GM12878 (cell line): ENCODE results near the gene DAO. TPM values are rescaled to one million over a fixed set of nuclear protein-coding genes. Genes with fewer than 3 reads are reported as not detected.

ENCODE experiments used
- ATAC-seq: fragments of 200-7000 bp; cut with Tn5 transposase; 3 replicates; pipeline ENCODE4 v1.9.1; 2020; ENCODE audit warnings: mild to moderate bottlenecking, moderate library complexity
- BruUV-seq: library from RNA; stranded (reverse); fragments of 400-500 nt; replicated peaks from 2 replicates; lab custom pipeline; 2021; lab: Mats Ljungman, UMichigan
- CTCF ChIA-PET: fragments of 300-600 bp; sonication (Branson Sonifier 250); formaldehyde crosslinking; extraction: SDS; loops from one replicate; lab custom pipeline; 2021; ENCODE audit warnings: inconsistent platforms; lab: Yijun Ruan, JAX
- POLR2A ChIA-PET: fragments of 350-600 bp; formaldehyde crosslinking; extraction: SDS; loops from one replicate; lab custom pipeline; 2021; ENCODE audit warnings: inconsistent platforms; lab: Charles Lee
- RAD21 ChIA-PET: fragments of 300-600 bp; sonication (Branson Sonifier 250); formaldehyde crosslinking; loops from one replicate; lab custom pipeline; 2023; ENCODE audit warnings: antibody characterized with exemption; ENCODE audit not compliant: unreplicated experiment; lab: Charles Lee
- SMC1A ChIA-PET: fragments of 300-600 bp; sonication (Branson Sonifier 250); formaldehyde crosslinking; loops from one replicate; lab custom pipeline; 2023; ENCODE audit not compliant: unreplicated experiment, uncharacterized antibody; lab: Charles Lee
- DNase-seq: peaks from one replicate; pipeline ENCODE4 v3.0.0-alpha.2; 2011; ENCODE audit warnings: low read depth, low spot score
- FAIRE-seq: peaks from 3 replicates; lab custom pipeline; 2011; peaks lifted over from hg19 to GRCh38; lab: Jason Lieb, UNC
- H2AFZ ChIP-seq: 2 replicates; pipeline ENCODE4 v1.6.0; 2011; ENCODE audit warnings: low read depth, low read length, control low read depth; ENCODE audit not compliant: control insufficient read depth
- H3K27ac ChIP-seq: 2 replicates; pipeline ENCODE4 v1.5.1; 2011; ENCODE audit warnings: control low read depth; ENCODE audit not compliant: control insufficient read depth, insufficient read depth
- H3K27me3 ChIP-seq, 2 experiments: replicated peaks in 1 of 2; 2 replicates each; pipeline versions ENCODE4 v1.6.0 to v1.6.1; 2011; ENCODE audit warnings: low read length in 1 of 2; ENCODE audit not compliant: control insufficient read depth in 2 of 2, insufficient read depth in 2 of 2
- H3K36me3 ChIP-seq, 2 experiments: 2 replicates each; pipeline ENCODE4 v1.5.1; 2011; ENCODE audit warnings: low read length in 1 of 2; ENCODE audit not compliant: control insufficient read depth in 2 of 2, insufficient read depth in 2 of 2
- H3K4me1 ChIP-seq: 2 replicates; pipeline ENCODE4 v1.6.1; 2011; ENCODE audit warnings: mild to moderate bottlenecking, low read length, moderate library complexity, mixed read lengths; ENCODE audit not compliant: control insufficient read depth, insufficient read depth
- H3K4me2 ChIP-seq: 2 replicates; pipeline ENCODE4 v1.6.0; 2011; ENCODE audit warnings: control low read depth; ENCODE audit not compliant: control insufficient read depth, insufficient read depth
- H3K4me3 ChIP-seq: fragments of 200-600 bp; sonication (generic); 2 replicates; pipeline ENCODE4 v1.5.1; 2016
- H3K79me2 ChIP-seq: 2 replicates; pipeline ENCODE4 v1.6.0; 2011; ENCODE audit warnings: low read length; ENCODE audit not compliant: control insufficient read depth, insufficient read depth
- H3K9ac ChIP-seq: 2 replicates; pipeline ENCODE4 v1.8.0; 2011; ENCODE audit warnings: low read length, control low read depth, mixed read lengths; ENCODE audit not compliant: control insufficient read depth, insufficient read depth
- H3K9me3 ChIP-seq: replicated peaks from 3 replicates; pipeline ENCODE4 v1.5.1; 2011; ENCODE audit warnings: mild to moderate bottlenecking, low read length; ENCODE audit not compliant: control insufficient read depth, insufficient read depth
- H4K20me1 ChIP-seq: 2 replicates; pipeline ENCODE4 v1.6.0; 2011; ENCODE audit not compliant: control insufficient read depth, insufficient read depth
- CEBPB ChIP-seq, 2 experiments: fragments of 150-350 bp in 1 of 2; IDR thresholded peaks; 2 replicates each; pipeline ENCODE4 v1.6.1; 2012 to 2014; ENCODE audit warnings: low read depth in 2 of 2, low read length in 2 of 2, borderline replicate concordance in 1 of 2, inconsistent platforms in 1 of 2
- E4F1 ChIP-seq: fragments of 450-650 bp; IDR thresholded peaks from 2 replicates; pipeline ENCODE4 v1.6.1; 2018; ENCODE audit warnings: borderline replicate concordance, mild to moderate bottlenecking; ENCODE audit not compliant: partially characterized antibody
- FOS ChIP-seq: IDR thresholded peaks from 3 replicates; pipeline ENCODE4 v1.6.1; 2011; ENCODE audit warnings: borderline replicate concordance; ENCODE audit not compliant: insufficient read length; ENCODE audit errors: extremely low read depth
- IKZF2 ChIP-seq, 2 experiments: fragments of 450-650 bp; IDR thresholded peaks; 2 replicates each; pipeline ENCODE4 v1.6.1; 2017; ENCODE audit warnings: mild to moderate bottlenecking in 2 of 2, moderate library complexity in 2 of 2
- MEF2A ChIP-seq: IDR thresholded peaks from 2 replicates; pipeline ENCODE4 v1.6.1; 2011; ENCODE audit warnings: low read depth, mild to moderate bottlenecking, low read length, moderate library complexity; ENCODE audit not compliant: insufficient read depth
- MEF2B ChIP-seq: fragments of 450-650 bp; IDR thresholded peaks from 2 replicates; pipeline ENCODE4 v1.6.1; 2018; ENCODE audit warnings: mild to moderate bottlenecking, moderate library complexity; ENCODE audit not compliant: partially characterized antibody, poor library complexity, severe bottlenecking
- NFXL1 ChIP-seq: fragments of 450-650 bp; IDR thresholded peaks from 2 replicates; pipeline ENCODE4 v1.6.1; 2017; ENCODE audit warnings: antibody characterized with exemption, mild to moderate bottlenecking, borderline replicate concordance
- PAX8 ChIP-seq: fragments of 450-650 bp; IDR thresholded peaks from 2 replicates; pipeline ENCODE4 v1.6.1; 2017; ENCODE audit warnings: mild to moderate bottlenecking, moderate library complexity
- POLR2AphosphoS5 ChIP-seq: IDR thresholded peaks from 2 replicates; pipeline ENCODE4 v1.6.1; 2011; ENCODE audit warnings: mild to moderate bottlenecking, low read length, inconsistent platforms
- REST ChIP-seq: IDR thresholded peaks from 2 replicates; pipeline ENCODE4 v1.6.1; 2012; ENCODE audit warnings: mild to moderate bottlenecking, low read depth, low read length
- SP1 ChIP-seq: IDR thresholded peaks from one replicate; pipeline ENCODE4 v1.6.1; 2011; ENCODE audit warnings: low read depth, low read length
- SPI1 ChIP-seq: IDR thresholded peaks from 2 replicates; pipeline ENCODE4 v1.6.1; 2011; ENCODE audit warnings: low read depth, mild to moderate bottlenecking, low read length, moderate library complexity, borderline replicate concordance; ENCODE audit not compliant: insufficient read depth
- STAT3 ChIP-seq: IDR thresholded peaks from 2 replicates; pipeline ENCODE4 v1.6.1; 2011; ENCODE audit warnings: low read depth, low read length, improper control_type of control experiment
- TARDBP ChIP-seq: IDR thresholded peaks from 2 replicates; pipeline ENCODE4 v1.6.1; 2016; ENCODE audit warnings: borderline replicate concordance
- WGBS: methylation state at CpG from one replicate; pipeline ENCODE4 v1.1.6; 2016; ENCODE audit warnings: low lambda C conversion rate; ENCODE audit not compliant: insufficient replicate concordance, insufficient coverage; ENCODE audit errors: missing lambda C conversion rate; 5-methylcytosine and 5-hydroxymethylcytosine counted together
- in situ Hi-C: fragments of 300-500 bp; cut with MboI; formaldehyde crosslinking; loops from 9 replicates; pipeline ENCODE4 v1.14.3; 2018; ENCODE audit warnings: mixed read lengths
- intact Hi-C: fragments of 100-400 bp; cut with micrococcal nuclease; formaldehyde crosslinking; loops from one replicate; pipeline ENCODE4 v1.14.2; 2022; ENCODE audit not compliant: unreplicated experiment
- polyA plus RNA-seq, 11 experiments: library from polyadenylated mRNA; depleted of rRNA in 4 of 11; unstranded in 6 of 11; stranded (reverse) in 5 of 11; fragments of >200 nt; fragmentation: Nextera tagmentation in 4 of 11; fragmentation: Illumina TruSeq in 1 of 11; extraction: Ambion mirVana in 4 of 11; extraction: Trizol in 1 of 11; gene quantifications; 1 replicate in 1 of 11; 2 replicates in 10 of 11; pipeline versions ENCODE4 v1.2.1 to v1.2.3, GENCODE V29; 2011 to 2016; ENCODE audit warnings: inconsistent platforms in 2 of 11, missing spikeins in 2 of 11, low read depth in 1 of 11
- total RNA-seq, 4 experiments: library from RNA; depleted of rRNA in 3 of 4; stranded (reverse); fragments of >200 nt in 3 of 4; fragmentation: Illumina TruSeq in 1 of 4; extraction: Trizol in 1 of 4; gene quantifications; 2 replicates each; pipeline versions ENCODE4 v1.2.1 to v1.2.3, GENCODE V29; 2013 to 2021

The DAO gene
- total and polyA plus RNA-seq, 10 of the 15 experiments (the other 5 are each of a cell fraction or from before 2014, with no cell fraction given) = 0.15 TPM; not detected in 9

- TF ChIP-seq REST (no peak), SP1 (no peak), MEF2A (no peak), POLR2AphosphoS5 (no peak), TARDBP (no peak), MEF2B (peak; percentile 62)
Measured at GRCh38 chr12:108860443-108860842, 19.4 kb upstream of the DAO start (continued).

- FAIRE-seq = no peak
- H2AFZ ChIP-seq = no peak overlapping the region
- intact Hi-C loops = no loop called here
- no peaks in the 10 kb centered on the region for H3K36me3 ChIP-seq
- no TSS peak for BruUV-seq
- DNase-seq = no peak
- peaks cover 7% of the 10 kb centered on the region for H3K79me2 ChIP-seq
- POLR2A ChIA-PET = interaction anchor here (0.6 to 5.6 kb wide), 9 partner anchors 9 to 269 kb away, joined by 3 to 30 read pairs (median 6); no protein-coding TSS in a partner anchor
- H3K9ac ChIP-seq = no peak overlapping the region
- RAD21 ChIA-PET = interaction anchor here (0.6 to 4.7 kb wide), 11 partner anchors 12 to 402 kb away, joined by 3 to 18 read pairs (median 4); no protein-coding TSS in a partner anchor
- H3K27me3 ChIP-seq = no peaks in the 10 kb centered on the region
- no peaks in the 10 kb centered on the region for H4K20me1 ChIP-seq
- peaks cover 31% of the 10 kb centered on the region for H3K4me1 ChIP-seq
- H3K4me3 ChIP-seq = no peak overlapping the region
- CTCF ChIA-PET = interaction anchor here (0.7 to 1.6 kb wide), 9 partner anchors 10 to 229 kb away, joined by 3 to 6 read pairs (median 3); no protein-coding TSS in a partner anchor
- SMC1A ChIA-PET = interaction anchor here (0.6 to 2.5 kb wide), 14 partner anchors 9 to 543 kb away, joined by 3 to 11 read pairs (median 4); no protein-coding TSS in a partner anchor
- no peak overlapping the region for H3K27ac ChIP-seq
- in situ Hi-C loops = no loop called here
- 56% methylated on average over 5 of the region's 6 CpGs for WGBS
- H3K9me3 ChIP-seq = no peaks in the 10 kb centered on the region
- H3K4me2 ChIP-seq = no peak overlapping the region
- ATAC-seq = peak; percentile 64
- TF ChIP-seq FOS (no peak), IKZF2 (IDR thresholded peaks at IDR 0.05) (peak; percentile 40 to 48; a peak in 2 of 4 replicates), E4F1 (no peak), STAT3 (no peak), NFXL1 (no peak), CEBPB (IDR thresholded peaks at IDR 0.05; ENCODE audit: borderline replicate concordance in 1 of 2, low read depth in 2 of 2, low read length in 2 of 2) (no peak), PAX8 (no peak), SPI1 (peak; percentile 92)
Measured at GRCh38 chr12:108861878-108862587, 17.9 kb upstream of the DAO start.
